ENCODE data around the gene PARD3. TPM values are rescaled to one million over a fixed set of nuclear protein-coding genes. Genes with fewer than 3 reads are reported as not detected.

PARD3 gene
- total RNA-seq, 2 experiments from 2014 or later = 0.53 to 0.71 TPM

- Histone ChIP-seq H3K27me3 (ENCODE audit: control insufficient read depth in 1 of 2, insufficient read depth in 2 of 2, low read length in 2 of 2) (no peaks in the 10 kb centered on the region), H3K9me3 (ENCODE audit: control insufficient read depth in 1 of 2, insufficient read depth in 1 of 2, low read length in 2 of 2) (no peaks in the 10 kb centered on the region), H3K36me3 (ENCODE audit: insufficient read depth, low read length) (no peaks in the 10 kb centered on the region), H3K4me3 (ENCODE audit: low read length) (no peak overlapping the region), H3K4me1 (ENCODE audit: insufficient read depth, low read length) (no peaks in the 10 kb centered on the region), H3K27ac (ENCODE audit: low read depth in 1 of 2, low read length in 2 of 2) (no peak overlapping the region)
- CTCF ChIA-PET = no interaction called here
- H3K27me3 Mint-ChIP-seq = no peaks in the 10 kb centered on the region
- DNase-seq (no peak), ATAC-seq (ENCODE audit: poor library complexity) (no peak)
- H3K4me3 Mint-ChIP-seq = no peak overlapping the region
- H3K27ac Mint-ChIP-seq = no peak overlapping the region
- POLR2A ChIA-PET = no interaction called here
- intact Hi-C loops (cut with DNase I, micrococcal nuclease) = no loop called here
- TF ChIP-seq CTCF (IDR thresholded peaks at IDR 0.05) = no peak
- no peaks in the 10 kb centered on the region for H3K9me3 Mint-ChIP-seq
- no peaks in the 10 kb centered on the region for H3K36me3 Mint-ChIP-seq (ENCODE audit: low read depth)
- no peaks in the 10 kb centered on the region for H3K4me1 Mint-ChIP-seq (ENCODE audit: low read depth)
These were observed 471.3 kb downstream of the PARD3 start for GRCh38 chr10:34343764-34344163.

DNA sequence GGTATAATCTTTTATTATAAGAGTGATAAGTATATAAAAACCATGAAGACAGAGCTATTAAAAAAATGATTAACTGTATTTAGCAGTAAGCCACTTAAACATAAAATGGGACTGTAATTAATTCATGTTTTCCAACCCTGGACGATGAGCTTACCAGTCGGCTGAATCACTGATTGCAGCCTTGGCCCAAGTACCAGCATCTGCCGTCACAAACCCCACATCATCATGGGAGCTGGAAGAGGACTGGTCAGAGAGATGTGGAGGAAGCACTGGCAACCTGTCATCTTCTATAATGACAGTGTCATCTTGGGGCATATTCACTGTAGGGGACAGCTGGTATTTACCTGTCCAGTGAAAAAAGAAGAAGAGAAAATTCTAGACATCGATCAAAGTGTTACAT lies 473.6 kb downstream of the PARD3 start:
- H3K36me3 Mint-ChIP-seq (ENCODE audit: low read depth) = no peaks in the 10 kb centered on the region
- CTCF ChIA-PET = interaction anchor here (1.3 kb wide), 1 partner anchor 27 kb away, joined by 3 read pairs; no protein-coding TSS in a partner anchor
- no peak overlapping the region for H3K27ac Mint-ChIP-seq

DNA sequence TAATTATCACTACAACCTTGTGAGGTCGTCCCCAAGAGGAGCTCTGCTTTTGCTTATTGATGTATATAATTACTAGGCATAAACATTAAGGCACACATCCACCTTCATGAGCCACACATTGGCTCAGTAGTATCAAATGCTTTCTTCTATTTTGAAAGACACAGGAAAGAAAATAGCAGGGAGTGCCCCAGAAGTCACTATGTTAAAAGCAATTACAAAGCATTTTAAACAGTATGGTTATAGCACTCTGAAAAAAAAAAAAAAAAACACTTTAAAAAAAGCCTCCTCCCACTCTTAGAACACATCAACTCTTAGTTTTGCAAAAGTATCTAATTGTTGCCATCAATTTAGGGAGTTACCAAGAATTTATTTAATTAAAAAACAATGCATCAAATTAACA lies 474.2 kb downstream of the PARD3 start:
- H3K27me3 ChIP-seq (ENCODE audit: control insufficient read depth in 1 of 2, insufficient read depth in 2 of 2, low read length in 2 of 2) = no peaks in the 10 kb centered on the region
- DNase-seq = no peak
- no peak for TF ChIP-seq CTCF (IDR thresholded peaks at IDR 0.05)
- no peak overlapping the region for H3K27ac ChIP-seq (ENCODE audit: low read depth in 1 of 2, low read length in 2 of 2)
- CTCF ChIA-PET = interaction anchor here (1.3 kb wide), 1 partner anchor 27 kb away, joined by 3 read pairs; no protein-coding TSS in a partner anchor
- ATAC-seq (ENCODE audit: poor library complexity) = no peak
- H3K36me3 ChIP-seq (ENCODE audit: insufficient read depth, low read length) = no peaks in the 10 kb centered on the region
- Mint-ChIP-seq H3K4me3 (no peak overlapping the region), H3K27me3 (no peaks in the 10 kb centered on the region), H3K27ac (no peak overlapping the region), H3K4me1 (ENCODE audit: low read depth) (no peaks in the 10 kb centered on the region), H3K36me3 (ENCODE audit: low read depth) (no peaks in the 10 kb centered on the region), H3K9me3 (no peaks in the 10 kb centered on the region)
- no peak overlapping the region for H3K4me3 ChIP-seq (ENCODE audit: low read length)
- intact Hi-C loops (cut with DNase I, micrococcal nuclease) = no loop called here
- no peaks in the 10 kb centered on the region for H3K9me3 ChIP-seq (ENCODE audit: control insufficient read depth in 1 of 2, insufficient read depth in 1 of 2, low read length in 2 of 2)
- POLR2A ChIA-PET = no interaction called here
- no peaks in the 10 kb centered on the region for H3K4me1 ChIP-seq (ENCODE audit: insufficient read depth, low read length)

More for the DNA sequence above, 473.6 kb downstream of the PARD3 start:
- POLR2A ChIA-PET = no interaction called here
- no peaks in the 10 kb centered on the region for H3K9me3 ChIP-seq (ENCODE audit: control insufficient read depth in 1 of 2, insufficient read depth in 1 of 2, low read length in 2 of 2)
- Mint-ChIP-seq H3K4me3 (no peak overlapping the region), H3K9me3 (no peaks in the 10 kb centered on the region), H3K4me1 (ENCODE audit: low read depth) (no peaks in the 10 kb centered on the region), H3K27me3 (no peaks in the 10 kb centered on the region)
- intact Hi-C loops (cut with DNase I, micrococcal nuclease) = no loop called here
- no peak for ATAC-seq (ENCODE audit: poor library complexity)
- no peak for DNase-seq
- H3K27me3 ChIP-seq (ENCODE audit: control insufficient read depth in 1 of 2, insufficient read depth in 2 of 2, low read length in 2 of 2) = no peaks in the 10 kb centered on the region
- H3K27ac ChIP-seq (ENCODE audit: low read depth in 1 of 2, low read length in 2 of 2) = no peak overlapping the region
- no peaks in the 10 kb centered on the region for H3K36me3 ChIP-seq (ENCODE audit: insufficient read depth, low read length)
- no peaks in the 10 kb centered on the region for H3K4me1 ChIP-seq (ENCODE audit: insufficient read depth, low read length)
- H3K4me3 ChIP-seq (ENCODE audit: low read length) = no peak overlapping the region
- no peak for TF ChIP-seq CTCF (IDR thresholded peaks at IDR 0.05)
